ENCODE results near the gene TNNI2. TPM values are rescaled to one million over a fixed set of nuclear protein-coding genes. Genes with fewer than 3 reads are reported as not detected.

Gene TNNI2
- total and polyA plus RNA-seq, 10 of the 15 experiments (the other 5 are each of a cell fraction or from before 2014, with no cell fraction given), result 0.14 to 0.79 (median 0.37) TPM; not detected in 4

DNA sequence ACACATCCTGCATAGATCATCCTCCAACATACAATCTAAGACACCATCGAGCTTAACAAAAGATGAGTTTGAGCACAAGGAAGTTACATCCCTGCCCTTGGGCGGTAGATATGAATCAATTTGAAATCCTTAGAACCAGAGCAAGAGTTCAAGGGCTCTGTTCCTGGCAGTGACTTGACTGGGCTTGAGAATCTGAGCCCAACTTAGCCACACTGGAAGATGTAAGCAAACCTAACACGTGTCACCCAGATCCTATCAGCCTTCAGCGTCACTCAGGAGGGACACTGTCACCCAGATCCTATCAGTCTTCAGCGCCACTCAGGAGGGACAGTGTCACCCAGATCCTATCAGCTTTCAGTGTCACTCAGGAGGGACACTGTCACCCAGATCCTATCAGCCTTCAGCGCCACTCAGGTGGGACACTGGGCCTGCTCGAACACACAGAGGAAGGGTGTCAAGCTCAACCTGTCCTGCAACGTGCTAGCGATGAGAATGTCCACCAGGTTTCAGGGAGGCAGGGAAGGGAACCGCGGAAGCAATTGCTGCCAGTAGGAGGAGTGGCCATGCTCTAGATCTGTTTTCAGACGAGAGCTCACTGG is 42.3 kb upstream of the TNNI2 start:
- Histone ChIP-seq H3K27me3 (replicated peaks in 1 of 2; ENCODE audit: control insufficient read depth in 2 of 2, insufficient read depth in 2 of 2, low read length in 1 of 2) (no peaks in the 10 kb centered on the region; a peak in 2 of 4 replicates), H3K4me3 (no peak overlapping the region), H3K79me2 (ENCODE audit: control insufficient read depth, insufficient read depth, low read length) (no peaks in the 10 kb centered on the region), H3K36me3 (ENCODE audit: control insufficient read depth in 2 of 2, insufficient read depth in 2 of 2, low read length in 1 of 2) (no peaks in the 10 kb centered on the region), H3K4me2 (ENCODE audit: control insufficient read depth, insufficient read depth) (no peak overlapping the region), H3K9ac (ENCODE audit: control insufficient read depth, insufficient read depth, low read length) (no peak overlapping the region), H3K9me3 (replicated peaks; ENCODE audit: control insufficient read depth, insufficient read depth, low read length) (no peaks in the 10 kb centered on the region), H2AFZ (ENCODE audit: control insufficient read depth, low read depth, low read length) (no peak overlapping the region), H3K4me1 (ENCODE audit: control insufficient read depth, insufficient read depth, low read length) (no peaks in the 10 kb centered on the region), H3K27ac (ENCODE audit: control insufficient read depth, insufficient read depth) (no peak overlapping the region), H4K20me1 (ENCODE audit: control insufficient read depth, insufficient read depth) (no peaks in the 10 kb centered on the region)
- 55% methylated on average over 12 of the region's 12 CpGs for WGBS (ENCODE audit: insufficient coverage, insufficient replicate concordance, low lambda C conversion rate, missing lambda C conversion rate)
- ChIA-PET RAD21 (ENCODE audit: unreplicated experiment) (no interaction called here), POLR2A (no interaction called here), SMC1A (ENCODE audit: uncharacterized antibody, unreplicated experiment) (no interaction called here), CTCF (no interaction called here)
- FAIRE-seq (no peak), ATAC-seq (no peak), DNase-seq (ENCODE audit: low read depth, low spot score) (no peak)
- TF ChIP-seq, protein P1, sequence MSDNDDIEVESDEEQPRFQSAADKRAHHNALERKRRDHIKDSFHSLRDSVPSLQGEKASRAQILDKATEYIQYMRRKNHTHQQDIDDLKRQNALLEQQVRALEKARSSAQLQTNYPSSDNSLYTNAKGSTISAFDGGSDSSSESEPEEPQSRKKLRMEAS (IDR thresholded peaks at IDR 0.05; ENCODE audit: low read depth, low read length), result no peak
- TF ChIP-seq MYC (IDR thresholded peaks at IDR 0.05; ENCODE audit: insufficient read depth, insufficient read length, insufficient replicate concordance, low read length, severe bottlenecking), result no peak
- no peak for TF ChIP-seq CREM (IDR thresholded peaks at IDR 0.05; ENCODE audit: low read depth)
- TF ChIP-seq, protein P2, sequence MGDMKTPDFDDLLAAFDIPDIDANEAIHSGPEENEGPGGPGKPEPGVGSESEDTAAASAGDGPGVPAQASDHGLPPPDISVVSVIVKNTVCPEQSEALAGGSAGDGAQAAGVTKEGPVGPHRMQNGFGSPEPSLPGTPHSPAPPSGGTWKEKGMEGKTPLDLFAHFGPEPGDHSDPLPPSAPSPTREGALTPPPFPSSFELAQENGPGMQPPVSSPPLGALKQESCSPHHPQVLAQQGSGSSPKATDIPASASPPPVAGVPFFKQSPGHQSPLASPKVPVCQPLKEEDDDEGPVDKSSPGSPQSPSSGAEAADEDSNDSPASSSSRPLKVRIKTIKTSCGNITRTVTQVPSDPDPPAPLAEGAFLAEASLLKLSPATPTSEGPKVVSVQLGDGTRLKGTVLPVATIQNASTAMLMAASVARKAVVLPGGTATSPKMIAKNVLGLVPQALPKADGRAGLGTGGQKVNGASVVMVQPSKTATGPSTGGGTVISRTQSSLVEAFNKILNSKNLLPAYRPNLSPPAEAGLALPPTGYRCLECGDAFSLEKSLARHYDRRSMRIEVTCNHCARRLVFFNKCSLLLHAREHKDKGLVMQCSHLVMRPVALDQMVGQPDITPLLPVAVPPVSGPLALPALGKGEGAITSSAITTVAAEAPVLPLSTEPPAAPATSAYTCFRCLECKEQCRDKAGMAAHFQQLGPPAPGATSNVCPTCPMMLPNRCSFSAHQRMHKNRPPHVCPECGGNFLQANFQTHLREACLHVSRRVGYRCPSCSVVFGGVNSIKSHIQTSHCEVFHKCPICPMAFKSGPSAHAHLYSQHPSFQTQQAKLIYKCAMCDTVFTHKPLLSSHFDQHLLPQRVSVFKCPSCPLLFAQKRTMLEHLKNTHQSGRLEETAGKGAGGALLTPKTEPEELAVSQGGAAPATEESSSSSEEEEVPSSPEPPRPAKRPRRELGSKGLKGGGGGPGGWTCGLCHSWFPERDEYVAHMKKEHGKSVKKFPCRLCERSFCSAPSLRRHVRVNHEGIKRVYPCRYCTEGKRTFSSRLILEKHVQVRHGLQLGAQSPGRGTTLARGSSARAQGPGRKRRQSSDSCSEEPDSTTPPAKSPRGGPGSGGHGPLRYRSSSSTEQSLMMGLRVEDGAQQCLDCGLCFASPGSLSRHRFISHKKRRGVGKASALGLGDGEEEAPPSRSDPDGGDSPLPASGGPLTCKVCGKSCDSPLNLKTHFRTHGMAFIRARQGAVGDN (IDR thresholded peaks at IDR 0.05), result no peak
- TF ChIP-seq CHD4 (IDR thresholded peaks at IDR 0.05), result no peak
- TF ChIP-seq, protein P3, sequence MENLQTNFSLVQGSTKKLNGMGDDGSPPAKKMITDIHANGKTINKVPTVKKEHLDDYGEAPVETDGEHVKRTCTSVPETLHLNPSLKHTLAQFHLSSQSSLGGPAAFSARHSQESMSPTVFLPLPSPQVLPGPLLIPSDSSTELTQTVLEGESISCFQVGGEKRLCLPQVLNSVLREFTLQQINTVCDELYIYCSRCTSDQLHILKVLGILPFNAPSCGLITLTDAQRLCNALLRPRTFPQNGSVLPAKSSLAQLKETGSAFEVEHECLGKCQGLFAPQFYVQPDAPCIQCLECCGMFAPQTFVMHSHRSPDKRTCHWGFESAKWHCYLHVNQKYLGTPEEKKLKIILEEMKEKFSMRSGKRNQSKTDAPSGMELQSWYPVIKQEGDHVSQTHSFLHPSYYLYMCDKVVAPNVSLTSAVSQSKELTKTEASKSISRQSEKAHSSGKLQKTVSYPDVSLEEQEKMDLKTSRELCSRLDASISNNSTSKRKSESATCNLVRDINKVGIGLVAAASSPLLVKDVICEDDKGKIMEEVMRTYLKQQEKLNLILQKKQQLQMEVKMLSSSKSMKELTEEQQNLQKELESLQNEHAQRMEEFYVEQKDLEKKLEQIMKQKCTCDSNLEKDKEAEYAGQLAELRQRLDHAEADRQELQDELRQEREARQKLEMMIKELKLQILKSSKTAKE (IDR thresholded peaks at IDR 0.05; ENCODE audit: low read depth, poor library complexity, severe bottlenecking), result no peak
- no peak for TF ChIP-seq NBN (IDR thresholded peaks at IDR 0.05)
- in situ Hi-C loops (cut with MboI) (no loop called here), intact Hi-C loops (cut with micrococcal nuclease; ENCODE audit: unreplicated experiment) (no loop called here)
- BruUV-seq (replicated peaks), result no TSS peak
